GM18505 (cell line): ENCODE data around the gene RPL7A.
"Not testable (repeated sequence)": the region's sequence is repeated elsewhere in the genome, so short reads cannot be mapped to it uniquely, and the experiment has no call there.

Source experiments
- ATAC-seq: cut with Tn5 transposase; IDR thresholded peaks from one replicate; pipeline ENCODE4 v1.9.1; 2021; ENCODE audit not compliant: unreplicated experiment
- POLR2A ChIP-seq: IDR thresholded peaks from 4 replicates; pipeline ENCODE4 v1.6.1; 2011; ENCODE audit warnings: borderline replicate concordance; ENCODE audit not compliant: insufficient read depth, insufficient read length; ENCODE audit errors: extremely low read depth

The RPL7A gene

GRCh38 chr9:133321411-133321935 is 26.5 kb upstream of the RPL7A start:
- no peak for TF ChIP-seq POLR2A
- no peak for ATAC-seq

GRCh38 chr9:133322701-133323100 is 25.3 kb upstream of the RPL7A start:
- TF ChIP-seq POLR2A, result no peak
- ATAC-seq, result no peak

- no peak for ATAC-seq
- no peak for TF ChIP-seq POLR2A
These were observed 24.8 kb upstream of the RPL7A start for GRCh38 chr9:133323211-133323610.

GRCh38 chr9:133323991-133324703 is 23.9 kb upstream of the RPL7A start:
- ATAC-seq, result no peak
- TF ChIP-seq POLR2A, result no peak

- ATAC-seq, result not testable (repeated sequence)
These were observed 21.0 kb upstream of the RPL7A start for GRCh38 chr9:133327021-133327420.

- ATAC-seq, result no peak
- TF ChIP-seq POLR2A, result no peak
These were observed 20.1 kb upstream of the RPL7A start for GRCh38 chr9:133327834-133328484.

GRCh38 chr9:133329306-133330156 is 18.5 kb upstream of the RPL7A start:
- ATAC-seq, result not testable (repeated sequence)

- no peak for TF ChIP-seq POLR2A
- no peak for ATAC-seq
These were observed 16.8 kb upstream of the RPL7A start for GRCh38 chr9:133331221-133331620.

GRCh38 chr9:133331641-133332380 is 16.2 kb upstream of the RPL7A start:
- TF ChIP-seq POLR2A, result no peak
- no peak for ATAC-seq

- TF ChIP-seq POLR2A, result no peak
- no peak for ATAC-seq
These were observed 15.7 kb upstream of the RPL7A start for GRCh38 chr9:133332381-133332730.

- no peak for ATAC-seq
These were observed 15.0 kb upstream of the RPL7A start for GRCh38 chr9:133333011-133333410.

GRCh38 chr9:133333566-133333965 is 14.5 kb upstream of the RPL7A start:
- ATAC-seq, result no peak
- TF ChIP-seq POLR2A, result no peak

More at GRCh38 chr9:133333011-133333410, 15.0 kb upstream of the RPL7A start:
- TF ChIP-seq POLR2A, result no peak

- no peak for TF ChIP-seq POLR2A
- ATAC-seq, result no peak
These were observed 13.9 kb upstream of the RPL7A start for GRCh38 chr9:133334161-133334560.

- ATAC-seq, result not testable (repeated sequence)
These were observed 13.1 kb upstream of the RPL7A start for GRCh38 chr9:133334888-133335287.
